SH-SY5Y (cell line): ENCODE results near the gene SNX9.

Experiments used
- GATA2 ChIP-seq: IDR thresholded peaks from 2 replicates; pipeline ENCODE4 v1.6.1; 2011; ENCODE audit warnings: mild to moderate bottlenecking, low read depth, low read length
- GATA3 ChIP-seq: IDR thresholded peaks from 2 replicates; pipeline ENCODE4 v1.6.1; 2011; ENCODE audit warnings: low read depth, mild to moderate bottlenecking, low read length, moderate library complexity

GRCh38 chr6:157861184-157861583, 38.1 kb downstream of the SNX9 start:
- TF ChIP-seq GATA2 (no peak), GATA3 (no peak)
